Activated T-cell treated with anti-CD3 and anti-CD28 coated beads, Interleukin-2, amount 50 U/mL, for 72 hours (primary cell): ENCODE results near the gene PPP4R1. TPM values are rescaled to one million over a fixed set of nuclear protein-coding genes. Genes with fewer than 3 reads are reported as not detected.
A peak's percentile ranks its signal among the peaks of the same experiment; 100 is the strongest.

Experiments
- ATAC-seq, 2 donors: fragments of 150-1000 bp; cut with Tn5 transposase; replicated peaks in 1 of 2; 2 replicates each; pipeline ENCODE4 v1.10.0; 2021; ENCODE audit warnings: moderate library complexity in 2 of 2, mild to moderate bottlenecking in 1 of 2
- DNase-seq, 2 donors: peaks; one replicate each; pipeline ENCODE4 v3.0.0; 2021 to 2022; ENCODE audit warnings: mixed read lengths in 1 of 2
- H3K27ac Mint-ChIP-seq: one replicate; pipeline ENCODE4 v1.8.0; 2022; ENCODE audit warnings: mild to moderate bottlenecking, moderate library complexity, mixed read lengths
- H3K27me3 Mint-ChIP-seq: one replicate; pipeline ENCODE4 v1.8.0; 2022; ENCODE audit warnings: low read depth, mixed read lengths
- H3K36me3 Mint-ChIP-seq, 2 donors: one replicate each; pipeline ENCODE4 v1.8.0; 2022; ENCODE audit warnings: mixed read lengths in 2 of 2, mild to moderate bottlenecking in 1 of 2; ENCODE audit not compliant: insufficient read depth in 2 of 2
- H3K4me1 Mint-ChIP-seq: one replicate; pipeline ENCODE4 v1.8.0; 2022; ENCODE audit warnings: low read depth, mixed read lengths
- H3K4me3 Mint-ChIP-seq, 2 donors: one replicate each; pipeline ENCODE4 v1.8.0; 2022; ENCODE audit warnings: mild to moderate bottlenecking in 2 of 2, mixed read lengths in 2 of 2, moderate library complexity in 2 of 2
- H3K9me3 Mint-ChIP-seq, 2 donors: one replicate each; pipeline ENCODE4 v1.8.0; 2022; ENCODE audit warnings: mixed read lengths in 2 of 2
- total RNA-seq, 2 donors: library from RNA; stranded (reverse); gene quantifications; one replicate each; pipeline ENCODE4 v1.2.3, GENCODE V29; 2022

Gene PPP4R1
- total RNA-seq, 2 donors from 2014 or later: 17.5 to 23.7 TPM

DNA sequence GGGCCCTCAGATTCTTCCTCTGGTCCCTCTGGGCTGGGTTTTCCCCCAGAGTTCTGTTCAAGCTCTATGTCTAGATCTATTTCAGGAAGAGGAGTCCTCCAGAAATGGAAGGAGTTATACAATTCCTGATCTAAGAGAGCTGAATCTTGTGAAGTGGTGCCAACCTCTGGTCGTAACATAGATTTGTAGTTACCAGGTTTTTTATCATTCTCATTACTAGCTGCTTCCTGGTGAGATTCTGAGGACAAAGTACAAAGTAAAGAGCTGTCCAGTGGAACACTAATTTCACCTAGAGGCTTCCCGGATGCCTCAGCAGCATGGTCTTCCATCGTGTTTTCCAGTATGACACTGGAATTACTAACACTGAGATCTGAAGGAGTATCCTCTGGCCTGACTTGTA, 44.1 kb downstream of the PPP4R1 start:
- DNase-seq (no peak), ATAC-seq (no peak)
- Mint-ChIP-seq H3K27ac (no peak overlapping the region), H3K4me3 (no peak overlapping the region), H3K9me3 (no peaks in the 10 kb centered on the region), H3K27me3 (no peaks in the 10 kb centered on the region), H3K4me1 (no peaks in the 10 kb centered on the region), H3K36me3 (peaks cover 1 to 2% of the 10 kb centered on the region in 2 donors)

DNA sequence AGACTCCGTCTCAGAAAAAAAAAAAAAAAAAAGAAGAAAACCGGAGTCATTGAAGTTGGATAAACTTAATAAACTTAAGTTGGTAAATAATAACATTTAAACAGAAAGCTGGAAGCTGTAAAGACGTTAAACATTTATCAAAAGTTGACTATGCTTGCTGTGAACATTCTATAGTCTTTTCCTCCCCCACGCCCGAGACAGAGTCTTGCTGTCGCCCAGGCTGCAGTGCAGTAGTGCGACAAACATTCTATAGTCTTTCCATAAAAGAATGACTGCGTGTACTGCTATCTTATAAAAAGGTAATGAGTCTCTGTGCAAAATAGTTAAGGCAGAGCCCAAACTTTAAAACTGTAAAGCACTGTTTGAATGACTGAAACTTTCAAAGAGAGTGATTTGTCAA, 45.2 kb downstream of the PPP4R1 start:
- H3K27ac Mint-ChIP-seq: no peak overlapping the region

DNA sequence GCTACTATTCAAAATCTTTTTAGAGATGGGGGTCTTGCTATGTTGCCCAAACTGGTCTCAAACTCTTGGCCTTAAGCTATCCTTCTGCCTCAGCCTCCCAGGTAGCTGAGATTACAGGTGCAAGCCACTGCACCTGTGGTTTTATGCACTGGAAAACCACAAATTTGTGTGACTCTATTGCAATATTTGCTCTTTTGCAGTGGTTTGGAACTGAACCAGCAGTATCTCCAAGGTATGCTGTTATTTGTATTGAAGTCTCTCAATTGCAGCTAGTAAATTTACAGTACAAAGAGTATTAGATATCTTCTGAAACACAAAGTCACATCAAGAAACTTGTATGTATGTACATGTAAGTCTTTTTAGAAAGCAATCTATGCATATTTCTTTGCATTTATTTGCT, 46.2 kb downstream of the PPP4R1 start:
- peaks cover 1 to 2% of the 10 kb centered on the region in 2 donors for H3K36me3 Mint-ChIP-seq

More for the DNA sequence above, 45.2 kb downstream of the PPP4R1 start:
- no peaks in the 10 kb centered on the region for H3K4me1 Mint-ChIP-seq
- no peak for DNase-seq
- peaks cover 1 to 2% of the 10 kb centered on the region in 2 donors for H3K36me3 Mint-ChIP-seq
- ATAC-seq: no peak
- no peak overlapping the region for H3K4me3 Mint-ChIP-seq
- H3K27me3 Mint-ChIP-seq: no peaks in the 10 kb centered on the region
- no peaks in the 10 kb centered on the region for H3K9me3 Mint-ChIP-seq

DNA sequence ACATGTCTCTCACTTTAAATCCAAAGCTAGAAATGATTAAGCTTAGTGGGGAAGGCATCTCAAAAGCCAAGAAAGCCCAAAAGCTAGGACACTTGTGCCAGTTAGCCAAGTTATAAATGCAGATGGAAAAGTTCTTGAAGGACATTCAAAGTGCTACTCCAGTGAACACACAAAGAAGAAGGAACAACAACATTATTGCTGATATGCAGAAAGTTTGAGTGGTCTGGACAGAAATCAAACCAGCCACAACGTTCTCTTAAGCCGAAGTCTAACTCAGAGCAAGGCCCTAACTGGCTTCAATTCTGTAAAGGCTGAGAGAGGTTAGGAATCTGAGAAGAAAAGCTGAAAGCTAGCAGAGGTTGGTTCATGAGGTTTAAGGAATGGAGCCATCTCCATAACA, 49.0 kb downstream of the PPP4R1 start:
- no peak for DNase-seq
- Mint-ChIP-seq H3K4me1 (no peaks in the 10 kb centered on the region), H3K36me3 (peaks cover 0 to 3% of the 10 kb centered on the region in 2 donors), H3K27me3 (no peaks in the 10 kb centered on the region), H3K4me3 (no peak overlapping the region), H3K27ac (peak overlapping the region; percentile 36), H3K9me3 (no peaks in the 10 kb centered on the region)
- no peak for ATAC-seq

More for the DNA sequence above, 46.2 kb downstream of the PPP4R1 start:
- Mint-ChIP-seq H3K4me3 (no peak overlapping the region), H3K27me3 (no peaks in the 10 kb centered on the region), H3K4me1 (no peaks in the 10 kb centered on the region), H3K9me3 (no peaks in the 10 kb centered on the region), H3K27ac (no peak overlapping the region)
- ATAC-seq (no peak), DNase-seq (no peak)

DNA sequence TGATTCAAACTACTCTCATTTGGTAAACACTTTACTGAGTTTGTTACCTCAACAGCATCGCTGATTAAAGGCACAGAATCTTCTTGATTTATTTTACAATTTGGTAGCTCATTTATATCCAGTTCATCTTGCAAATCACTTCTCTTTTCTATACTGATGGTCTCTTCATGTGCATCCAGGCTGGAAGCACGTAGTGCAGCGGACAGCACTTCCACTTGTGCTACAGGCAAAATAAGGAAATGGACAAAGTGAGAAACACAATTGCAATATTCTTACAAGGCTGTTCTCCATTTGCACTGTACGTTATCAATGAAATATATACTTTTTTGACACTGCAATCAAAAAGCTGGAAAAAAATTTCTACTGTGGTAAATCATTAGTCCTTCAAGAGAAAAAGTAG, 51.0 kb downstream of the PPP4R1 start:
- H3K36me3 Mint-ChIP-seq: peaks cover 0 to 3% of the 10 kb centered on the region in 2 donors
- H3K27me3 Mint-ChIP-seq: no peaks in the 10 kb centered on the region
- no peaks in the 10 kb centered on the region for H3K9me3 Mint-ChIP-seq
- no peaks in the 10 kb centered on the region for H3K4me1 Mint-ChIP-seq
- H3K27ac Mint-ChIP-seq: no peak overlapping the region
- DNase-seq (no peak), ATAC-seq (no peak)
- H3K4me3 Mint-ChIP-seq: no peak overlapping the region

DNA sequence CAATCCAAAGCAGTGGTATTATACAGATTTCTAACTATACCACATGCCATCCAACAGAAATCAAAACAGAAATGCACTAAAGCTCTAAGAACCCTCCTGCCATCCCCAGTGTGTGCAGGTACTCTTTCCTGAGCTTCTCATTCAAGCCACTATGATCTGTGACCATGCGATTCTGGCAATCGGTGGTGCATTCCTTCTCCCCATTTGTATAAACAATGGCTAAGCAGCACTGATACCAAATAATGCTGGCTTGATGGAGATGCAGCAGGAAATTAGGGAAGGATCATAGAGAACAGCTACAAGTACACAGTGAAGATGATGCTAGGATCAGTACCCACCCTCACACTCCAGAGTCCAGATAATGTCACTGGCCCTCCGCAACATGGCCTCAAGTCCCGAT, 51.8 kb downstream of the PPP4R1 start:
- H3K9me3 Mint-ChIP-seq: no peaks in the 10 kb centered on the region
- ATAC-seq: no peak
- peaks cover 0 to 3% of the 10 kb centered on the region in 2 donors for H3K36me3 Mint-ChIP-seq
- no peaks in the 10 kb centered on the region for H3K4me1 Mint-ChIP-seq
- H3K27me3 Mint-ChIP-seq: no peaks in the 10 kb centered on the region
- H3K4me3 Mint-ChIP-seq: no peak overlapping the region
- no peak overlapping the region for H3K27ac Mint-ChIP-seq
- no peak for DNase-seq

DNA sequence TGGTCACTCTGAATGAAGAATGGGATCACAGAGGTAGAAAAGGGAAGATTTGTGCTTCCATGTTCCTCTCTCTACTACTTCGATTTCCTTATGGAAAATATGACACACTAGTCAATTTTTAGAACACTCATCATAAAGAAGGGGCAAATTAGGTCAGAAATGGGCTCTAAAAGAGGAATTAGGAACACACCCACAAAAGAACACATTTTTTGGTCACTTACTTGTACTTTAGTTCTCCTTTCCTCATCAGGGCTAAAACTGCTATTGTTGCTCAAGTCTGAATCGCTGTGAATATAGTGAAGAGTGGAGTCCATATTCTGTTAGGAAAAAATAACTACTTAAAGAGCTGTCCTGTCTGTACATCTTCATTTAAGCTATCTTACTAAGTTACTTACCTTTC, 52.6 kb downstream of the PPP4R1 start:
- H3K4me1 Mint-ChIP-seq: no peaks in the 10 kb centered on the region
- H3K36me3 Mint-ChIP-seq: peaks cover 0 to 3% of the 10 kb centered on the region in 2 donors
- ATAC-seq (no peak), DNase-seq (no peak)
- H3K4me3 Mint-ChIP-seq: no peak overlapping the region
- H3K9me3 Mint-ChIP-seq: no peaks in the 10 kb centered on the region
- no peaks in the 10 kb centered on the region for H3K27me3 Mint-ChIP-seq
- no peak overlapping the region for H3K27ac Mint-ChIP-seq

DNA sequence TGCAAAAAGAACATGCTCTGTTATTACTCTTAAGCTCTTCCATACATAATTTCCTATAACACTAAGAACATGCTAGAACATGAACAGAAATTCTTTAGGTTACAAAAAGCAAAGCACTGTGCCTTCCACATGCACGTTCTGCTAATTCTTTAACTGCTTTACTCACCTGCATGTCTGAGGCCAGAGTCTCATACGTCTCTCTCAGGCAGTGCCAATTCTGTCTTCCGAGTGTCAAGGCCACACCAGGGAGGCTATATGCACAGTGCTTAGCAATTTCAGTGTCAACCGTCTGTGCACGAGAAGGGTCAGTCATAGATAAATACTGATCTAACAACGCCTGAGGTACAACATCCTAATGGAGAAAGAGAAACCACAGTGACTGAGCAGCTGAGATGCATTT, 55.1 kb downstream of the PPP4R1 start:
- ATAC-seq (no peak), DNase-seq (no peak)
- no peaks in the 10 kb centered on the region for H3K27me3 Mint-ChIP-seq
- no peak overlapping the region for H3K27ac Mint-ChIP-seq
- H3K4me3 Mint-ChIP-seq: no peak overlapping the region
- H3K36me3 Mint-ChIP-seq: peaks cover 3 to 6% of the 10 kb centered on the region in 2 donors
- H3K4me1 Mint-ChIP-seq: no peaks in the 10 kb centered on the region
- H3K9me3 Mint-ChIP-seq: no peaks in the 10 kb centered on the region

DNA sequence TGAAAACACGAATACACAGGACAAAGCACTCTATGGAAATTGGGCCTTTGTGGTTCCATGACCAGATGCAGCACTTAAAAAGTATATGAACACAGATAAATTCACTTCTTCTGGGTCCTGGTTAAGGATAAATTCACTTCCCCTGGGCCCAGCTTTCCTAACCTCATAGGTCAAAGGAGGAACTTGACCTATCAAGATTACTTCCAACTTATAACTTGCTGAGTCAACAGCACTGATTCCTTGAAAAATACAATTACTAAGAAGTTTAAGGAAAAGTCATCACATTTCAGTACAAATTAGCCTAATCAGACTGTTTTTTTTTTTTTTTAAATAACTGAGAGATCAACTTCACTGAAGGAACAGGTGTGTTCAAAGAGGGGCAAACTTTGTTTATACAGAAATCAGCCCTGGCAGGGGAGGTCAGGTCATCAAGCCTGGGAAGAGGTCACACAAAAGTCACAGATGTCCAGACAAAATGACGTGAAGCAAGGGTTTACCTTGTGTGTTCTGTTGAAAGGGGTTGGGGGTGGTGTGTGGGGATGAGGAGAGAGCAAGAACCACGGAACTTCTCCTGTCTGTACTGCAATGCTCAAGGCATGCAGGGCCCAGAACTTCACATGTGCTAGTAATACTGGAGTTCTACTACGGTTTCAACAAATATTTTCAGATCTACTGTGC, 55.8 kb downstream of the PPP4R1 start:
- H3K9me3 Mint-ChIP-seq: no peaks in the 10 kb centered on the region
- ATAC-seq: no peak
- no peak overlapping the region for H3K4me3 Mint-ChIP-seq
- peaks cover 3 to 11% of the 10 kb centered on the region in 2 donors for H3K36me3 Mint-ChIP-seq
- no peak for DNase-seq
- H3K27ac Mint-ChIP-seq: no peak overlapping the region
- no peaks in the 10 kb centered on the region for H3K4me1 Mint-ChIP-seq
- no peaks in the 10 kb centered on the region for H3K27me3 Mint-ChIP-seq

DNA sequence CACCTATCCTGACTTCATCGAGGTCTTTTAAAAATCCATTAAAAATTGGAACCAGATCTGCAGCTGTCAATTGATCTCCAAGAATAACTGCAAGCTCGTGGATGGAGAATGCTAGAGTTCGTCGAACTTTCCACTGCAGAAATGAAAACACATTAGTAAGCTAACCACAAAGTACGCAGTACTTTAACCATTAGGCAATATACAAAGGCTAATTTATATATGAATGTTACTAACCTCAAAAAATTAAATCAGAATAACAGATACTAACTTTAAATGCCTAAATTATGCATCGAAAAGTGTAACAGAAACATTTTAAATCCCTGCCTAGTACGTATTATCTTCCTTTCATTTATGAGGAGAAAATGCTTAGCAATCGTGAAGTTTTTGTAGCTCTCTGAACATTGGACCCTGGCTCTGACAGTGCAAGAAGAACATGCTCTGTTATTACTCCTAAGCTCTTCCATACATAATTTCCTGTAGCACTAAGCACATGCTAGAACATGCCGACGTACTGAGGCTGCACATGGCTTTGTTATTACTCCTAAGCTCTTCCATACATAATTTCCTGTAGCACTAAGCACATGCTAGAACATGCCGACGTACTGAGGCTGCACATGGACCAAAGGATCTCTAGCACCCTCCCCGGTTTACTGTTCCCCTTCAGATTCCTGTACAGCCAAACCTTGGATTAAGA, 57.0 kb downstream of the PPP4R1 start:
- ATAC-seq: no peak
- peaks cover 3 to 17% of the 10 kb centered on the region in 2 donors for H3K36me3 Mint-ChIP-seq

DNA sequence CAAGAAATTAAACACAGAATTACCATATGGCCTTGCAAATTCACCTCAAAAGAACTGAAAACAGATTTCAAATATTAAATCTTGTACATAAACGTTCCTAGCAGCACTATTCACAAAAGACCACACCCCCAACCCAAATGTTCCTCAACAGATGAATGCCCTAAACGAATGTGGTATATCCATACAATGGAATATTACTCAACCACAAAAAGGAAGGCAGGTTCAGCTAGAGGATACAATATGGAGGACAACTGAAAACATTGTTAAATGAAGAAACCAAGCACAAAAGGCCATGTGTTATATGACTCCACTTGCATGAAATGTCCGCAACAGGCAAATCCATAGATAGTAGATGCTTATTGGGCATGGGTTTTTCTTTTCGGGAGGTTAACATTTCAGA, 61.7 kb downstream of the PPP4R1 start:
- H3K9me3 Mint-ChIP-seq: no peaks in the 10 kb centered on the region
- H3K36me3 Mint-ChIP-seq: peaks cover 5 to 21% of the 10 kb centered on the region in 2 donors
- ATAC-seq: no peak
- no peaks in the 10 kb centered on the region for H3K27me3 Mint-ChIP-seq
- H3K27ac Mint-ChIP-seq: no peak overlapping the region
- no peaks in the 10 kb centered on the region for H3K4me1 Mint-ChIP-seq
- no peak overlapping the region for H3K4me3 Mint-ChIP-seq
- no peak for DNase-seq

More for the DNA sequence above, 57.0 kb downstream of the PPP4R1 start:
- Mint-ChIP-seq H3K4me1 (no peaks in the 10 kb centered on the region), H3K27me3 (no peaks in the 10 kb centered on the region), H3K27ac (no peak overlapping the region), H3K9me3 (no peaks in the 10 kb centered on the region), H3K4me3 (no peak overlapping the region)
- no peak for DNase-seq

DNA sequence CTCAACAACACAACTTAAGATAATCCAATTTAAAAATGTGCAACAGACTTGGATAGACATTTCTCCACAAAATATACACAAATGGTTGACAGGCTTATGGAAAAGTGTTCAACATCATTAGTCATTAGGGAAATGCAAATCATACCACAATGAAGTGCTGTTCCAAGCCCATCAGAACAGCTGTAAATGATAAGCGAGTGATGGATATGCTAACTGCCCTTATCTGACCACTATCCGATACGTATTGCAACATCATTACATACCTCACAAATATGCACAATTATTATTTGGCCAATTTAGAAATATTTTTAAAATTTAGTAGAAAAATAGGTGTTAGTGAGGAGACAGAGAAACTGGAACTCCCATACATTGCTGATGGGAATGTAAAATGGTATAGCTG, 62.2 kb downstream of the PPP4R1 start:
- no peak for DNase-seq
- H3K4me1 Mint-ChIP-seq: no peaks in the 10 kb centered on the region
- no peaks in the 10 kb centered on the region for H3K27me3 Mint-ChIP-seq
- peaks cover 5 to 21% of the 10 kb centered on the region in 2 donors for H3K36me3 Mint-ChIP-seq
- H3K9me3 Mint-ChIP-seq: no peaks in the 10 kb centered on the region
- no peak for ATAC-seq
- no peak overlapping the region for H3K4me3 Mint-ChIP-seq
- no peak overlapping the region for H3K27ac Mint-ChIP-seq

DNA sequence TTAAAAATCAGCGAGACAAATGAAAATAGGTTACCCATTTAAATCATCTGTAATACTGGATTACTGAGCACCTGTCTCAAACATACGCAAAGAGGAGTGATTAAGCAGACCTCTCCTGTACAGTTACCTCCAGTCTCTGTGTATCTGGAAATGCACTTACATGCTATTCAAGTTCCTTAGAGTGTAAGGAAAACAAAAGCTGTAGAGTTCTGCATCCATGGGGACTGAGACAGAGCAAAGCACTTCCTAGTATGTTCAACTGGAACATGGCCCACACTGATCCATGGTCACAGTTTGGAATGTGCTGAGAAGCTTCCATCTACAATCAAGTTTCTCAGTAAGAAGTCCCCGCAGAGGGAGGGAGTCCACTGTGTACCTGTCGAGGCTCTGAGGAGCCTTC, 63.9 kb downstream of the PPP4R1 start:
- ATAC-seq (no peak), DNase-seq (no peak)
- no peaks in the 10 kb centered on the region for H3K9me3 Mint-ChIP-seq
- no peak overlapping the region for H3K27ac Mint-ChIP-seq
- H3K27me3 Mint-ChIP-seq: no peaks in the 10 kb centered on the region
- H3K4me3 Mint-ChIP-seq: no peak overlapping the region
- no peaks in the 10 kb centered on the region for H3K4me1 Mint-ChIP-seq
- H3K36me3 Mint-ChIP-seq: peaks cover 5 to 22% of the 10 kb centered on the region in 2 donors

DNA sequence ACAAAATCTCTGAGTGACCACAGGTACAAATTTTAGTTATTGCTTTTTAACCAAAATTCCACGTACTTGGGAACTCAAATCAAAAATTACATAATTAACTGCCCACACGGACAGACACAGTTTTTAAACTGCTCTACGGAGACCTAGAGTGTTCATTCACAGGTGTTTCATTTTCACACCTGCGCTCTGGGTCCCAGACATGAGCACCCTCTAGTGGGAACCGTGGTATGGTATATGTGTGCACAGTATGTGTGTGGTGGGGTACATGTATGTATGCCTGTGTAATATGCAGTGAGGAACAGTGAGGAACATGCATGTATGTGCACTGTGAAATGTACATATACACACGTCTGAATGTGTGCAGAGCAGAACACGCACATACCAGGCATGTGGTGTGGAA, 65.0 kb downstream of the PPP4R1 start:
- no peak for DNase-seq
- peak; percentile 26 to 41 for ATAC-seq
- Mint-ChIP-seq H3K27me3 (no peaks in the 10 kb centered on the region), H3K4me3 (no peak overlapping the region), H3K36me3 (peaks cover 5 to 16% of the 10 kb centered on the region in 2 donors), H3K27ac (peak overlapping the region; percentile 53), H3K9me3 (no peaks in the 10 kb centered on the region), H3K4me1 (no peaks in the 10 kb centered on the region)
